ENCODE measurements around the gene AGGF1. TPM values are rescaled to one million over a fixed set of nuclear protein-coding genes. Genes with fewer than 3 reads are reported as not detected.
"Not testable (repeated sequence)": the region's sequence is repeated elsewhere in the genome, so short reads cannot be mapped to it uniquely, and the experiment has no call there.

The AGGF1 gene
- polyA plus RNA-seq, 2 of the 4 experiments (the other 2 are of a cell fraction) = 15.8 to 32.5 TPM

DNA sequence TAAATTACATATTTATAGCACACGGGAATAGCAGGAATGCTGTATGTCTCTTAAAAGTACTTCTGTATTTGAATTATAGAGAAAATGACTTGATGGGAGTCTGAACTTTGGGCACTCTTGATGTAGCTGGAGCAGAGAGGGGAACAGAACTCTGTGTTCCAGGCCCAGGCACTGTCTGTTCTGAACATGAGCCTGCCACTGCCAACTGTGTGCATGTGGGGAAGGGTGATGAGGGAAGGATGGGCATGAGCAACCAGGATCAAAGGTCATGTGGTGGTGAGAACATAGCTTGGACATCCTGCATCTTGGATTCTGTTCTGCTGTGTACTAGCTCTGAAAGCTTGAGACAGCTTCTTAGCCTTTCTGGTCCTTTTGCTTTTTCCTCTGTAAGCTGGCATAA lies 73.3 kb downstream of the AGGF1 start:
- Histone ChIP-seq H3K27ac (no peak overlapping the region), H3K9me3 (no peaks in the 10 kb centered on the region), H3K4me3 (no peak overlapping the region), H3K4me1 (peaks cover 6% of the 10 kb centered on the region; the same call in 1 of the 3 replicates), H3K4me2 (no peak overlapping the region)
- CTCF ChIA-PET = interaction anchor here (0.6 to 1.3 kb wide), 3 partner anchors 9 to 31 kb away, joined by 3 to 6 read pairs (median 3); no protein-coding TSS in a partner anchor
- TF ChIP-seq KDM1A (IDR thresholded peaks at IDR 0.05; ENCODE audit: low read depth) (no peak), MAFK (IDR thresholded peaks at IDR 0.05; ENCODE audit: partially characterized antibody) (no peak), EHMT2 (IDR thresholded peaks at IDR 0.05; ENCODE audit: low read depth) (no peak), EP300 (IDR thresholded peaks at IDR 0.05) (no peak), FOSL2 (IDR thresholded peaks at IDR 0.05) (no peak), FOSL2 (CRISPR knock-in tag; IDR thresholded peaks at IDR 0.05) (no peak), RNF2 (IDR thresholded peaks at IDR 0.05; ENCODE audit: borderline replicate concordance, low read depth) (no peak), MYC (IDR thresholded peaks at IDR 0.05; ENCODE audit: borderline replicate concordance, low read length) (no peak), ESRRA (IDR thresholded peaks at IDR 0.05; ENCODE audit: borderline replicate concordance, low read length) (no peak), GATA3 (IDR thresholded peaks at IDR 0.05; ENCODE audit: borderline replicate concordance) (no peak)
- FAIRE-seq = no peak
- POLR2A ChIA-PET = interaction anchor here (1.6 kb wide), 1 partner anchor 388 kb away, joined by 4 read pairs; the partner anchor contains the start of gene WDR41
- 89% methylated on average over 1 of the region's 1 CpG for WGBS (ENCODE audit: missing lambda C conversion rate)
- no peak; a peak in 1 of 6 replicates for ATAC-seq
- no peak for DNase-seq (ENCODE audit: low read depth in 1 of 2, low spot score in 1 of 2)

- H3K27ac ChIP-seq = no peak overlapping the region
- H3K9me3 ChIP-seq = no peaks in the 10 kb centered on the region
- FAIRE-seq (no peak), DNase-seq (ENCODE audit: low read depth in 1 of 2, low spot score in 1 of 2) (no peak), ATAC-seq (no peak)
- ChIA-PET POLR2A (interaction anchor here (1.6 kb wide), 1 partner anchor 387 kb away, joined by 4 read pairs; the partner anchor contains the start of gene WDR41), CTCF (interaction anchor here (1.3 to 1.6 kb wide), 2 partner anchors 19 to 27 kb away, joined by 5 to 6 read pairs; no protein-coding TSS in a partner anchor)
- TF ChIP-seq RNF2 (IDR thresholded peaks at IDR 0.05; ENCODE audit: borderline replicate concordance, low read depth) = no peak
- TF ChIP-seq POLR2A (IDR thresholded peaks at IDR 0.05; ENCODE audit: low read length) = no peak
- TF ChIP-seq, protein P1, sequence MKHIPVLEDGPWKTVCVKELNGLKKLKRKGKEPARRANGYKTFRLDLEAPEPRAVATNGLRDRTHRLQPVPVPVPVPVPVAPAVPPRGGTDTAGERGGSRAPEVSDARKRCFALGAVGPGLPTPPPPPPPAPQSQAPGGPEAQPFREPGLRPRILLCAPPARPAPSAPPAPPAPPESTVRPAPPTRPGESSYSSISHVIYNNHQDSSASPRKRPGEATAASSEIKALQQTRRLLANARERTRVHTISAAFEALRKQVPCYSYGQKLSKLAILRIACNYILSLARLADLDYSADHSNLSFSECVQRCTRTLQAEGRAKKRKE (CRISPR knock-in tag; IDR thresholded peaks at IDR 0.05; ENCODE audit: low read depth) = no peak
- TF ChIP-seq RAD21 (conservative IDR thresholded peaks at IDR 0.05 in 1 of 2, IDR thresholded peaks at IDR 0.05 in 1 of 2) = no peak
- TF ChIP-seq KDM5A (IDR thresholded peaks at IDR 0.05) = no peak
- no peak for TF ChIP-seq ZSCAN20 (CRISPR knock-in tag; IDR thresholded peaks at IDR 0.05)
- TF ChIP-seq FOSB (CRISPR knock-in tag; IDR thresholded peaks at IDR 0.05) = no peak
- no peak for TF ChIP-seq EHMT2 (IDR thresholded peaks at IDR 0.05; ENCODE audit: low read depth)
- no peak for TF ChIP-seq NPAS2 (CRISPR knock-in tag; IDR thresholded peaks at IDR 0.05; ENCODE audit: borderline replicate concordance)
- TF ChIP-seq CBX8 (IDR thresholded peaks at IDR 0.05) = no peak
- TF ChIP-seq NFE2L2 (conservative IDR thresholded peaks at IDR 0.05; ENCODE audit: low read length) = no peak
- no peak for TF ChIP-seq HEYL (CRISPR knock-in tag; IDR thresholded peaks at IDR 0.05)
- TF ChIP-seq JUN (IDR thresholded peaks at IDR 0.05) = no peak
- TF ChIP-seq SMC3 (IDR thresholded peaks at IDR 0.05) = no peak
- TF ChIP-seq FOSL2 (IDR thresholded peaks at IDR 0.05) = no peak
- no peak for TF ChIP-seq FOSL2 (CRISPR knock-in tag; IDR thresholded peaks at IDR 0.05)
- TF ChIP-seq JUNB (IDR thresholded peaks at IDR 0.05) = no peak
- H3K4me2 ChIP-seq = no peak overlapping the region
- no peak overlapping the region for H3K4me3 ChIP-seq
- H3K4me1 ChIP-seq = peaks cover 6% of the 10 kb centered on the region; the same call in 1 of the 3 replicates
Observed at GRCh38 chr5:77104813-77105212, 74.6 kb downstream of the AGGF1 start.

- WGBS (ENCODE audit: missing lambda C conversion rate) = 86% methylated on average over 4 of the region's 4 CpGs
- H3K9me3 ChIP-seq; DNase-seq (ENCODE audit: low read depth in 1 of 2, low spot score in 1 of 2); H3K4me3 ChIP-seq; POLR2A ChIA-PET; ATAC-seq; H3K4me2 ChIP-seq; H3K27ac ChIP-seq; CTCF ChIA-PET; FAIRE-seq; H3K4me1 ChIP-seq: not testable (repeated sequence)
Observed at GRCh38 chr5:77107035-77107434, 76.8 kb downstream of the AGGF1 start.

Small RNAs within 50 kb of the gene (small RNA-seq; reads per million reads assigned to genes)
- gene SNORA47 = 0 to 4.0 (median 0.87) reads per million in 6 experiments

Other genes with a start within 250 kb of the AGGF1 start
- gene F2RL1, start 211.4 kb upstream of the AGGF1 start, polyA plus RNA-seq (2011; rRNA removed) = 226 and 328 TPM in 2 replicates
- 50.7 to 88.7 TPM (median 73.1 TPM) in 3 replicates for gene F2RL1, start 211.4 kb upstream of the AGGF1 start, polyA plus RNA-seq (2017; fragmentation: RNase III; extraction: RNeasy Plus Mini Kit Qiagen cat#74134 plus additional on column Dnase treatment)
- gene S100Z, start 180.4 kb upstream of the AGGF1 start, polyA plus RNA-seq (2011; rRNA removed) = not detected in 2 replicates
- gene S100Z, start 180.4 kb upstream of the AGGF1 start, polyA plus RNA-seq (2017; fragmentation: RNase III; extraction: RNeasy Plus Mini Kit Qiagen cat#74134 plus additional on column Dnase treatment) = not detected in 3 replicates
- not detected in 2 replicates for gene CRHBP, start 77.4 kb upstream of the AGGF1 start, polyA plus RNA-seq (2011; rRNA removed)
- gene CRHBP, start 77.4 kb upstream of the AGGF1 start, polyA plus RNA-seq (2017; fragmentation: RNase III; extraction: RNeasy Plus Mini Kit Qiagen cat#74134 plus additional on column Dnase treatment) = not detected in 3 replicates
- gene ZBED3, start 56.9 kb downstream of the AGGF1 start, polyA plus RNA-seq (2011; rRNA removed) = 9.9 and 10.5 TPM in 2 replicates
- gene ZBED3, start 56.9 kb downstream of the AGGF1 start, polyA plus RNA-seq (2017; fragmentation: RNase III; extraction: RNeasy Plus Mini Kit Qiagen cat#74134 plus additional on column Dnase treatment) = 3.7 to 4.2 TPM (median 4.1 TPM) in 3 replicates
- gene PDE8B, start 180.3 kb downstream of the AGGF1 start, polyA plus RNA-seq (2011; rRNA removed) = 2.0 and 2.2 TPM in 2 replicates
- gene PDE8B, start 180.3 kb downstream of the AGGF1 start, polyA plus RNA-seq (2017; fragmentation: RNase III; extraction: RNeasy Plus Mini Kit Qiagen cat#74134 plus additional on column Dnase treatment) = 2.8 to 4.0 TPM (median 2.9 TPM) in 3 replicates